Measurements from ENCODE around the gene ABHD8.

Gene ABHD8

GRCh38 chr19:17259118-17259780, 44.0 kb downstream of the ABHD8 start:
- H3K4me3 ChIP-seq (ENCODE audit: low read length) = no peak overlapping the region
- no peaks in the 10 kb centered on the region for H3K36me3 ChIP-seq (ENCODE audit: control insufficient read depth, insufficient read depth, low read length)
- no peak overlapping the region for H3K27ac ChIP-seq (ENCODE audit: low read depth, low read length)
- no peaks in the 10 kb centered on the region for H3K27me3 ChIP-seq (ENCODE audit: control insufficient read depth, insufficient read depth, low read length)
- H3K9ac ChIP-seq (ENCODE audit: low read length) = no peak overlapping the region
- no peaks in the 10 kb centered on the region for H3K4me1 ChIP-seq (ENCODE audit: control insufficient read depth, insufficient read depth, low read length)

GRCh38 chr19:17256130-17256529, 47.1 kb downstream of the ABHD8 start:
- no peaks in the 10 kb centered on the region for H3K36me3 ChIP-seq (ENCODE audit: control insufficient read depth, insufficient read depth, low read length)

GRCh38 chr19:17255150-17255621, 48.0 kb downstream of the ABHD8 start:
- Histone ChIP-seq H3K4me1 (ENCODE audit: control insufficient read depth, insufficient read depth, low read length) (no peaks in the 10 kb centered on the region), H3K36me3 (ENCODE audit: control insufficient read depth, insufficient read depth, low read length) (no peaks in the 10 kb centered on the region), H3K27me3 (ENCODE audit: control insufficient read depth, insufficient read depth, low read length) (no peaks in the 10 kb centered on the region), H3K9ac (ENCODE audit: low read length) (no peak overlapping the region), H3K27ac (ENCODE audit: low read depth, low read length) (no peak overlapping the region), H3K4me3 (ENCODE audit: low read length) (no peak overlapping the region)

More at GRCh38 chr19:17256130-17256529, 47.1 kb downstream of the ABHD8 start:
- H3K4me1 ChIP-seq (ENCODE audit: control insufficient read depth, insufficient read depth, low read length) = no peaks in the 10 kb centered on the region
- no peak overlapping the region for H3K4me3 ChIP-seq (ENCODE audit: low read length)
- no peak overlapping the region for H3K9ac ChIP-seq (ENCODE audit: low read length)
- H3K27me3 ChIP-seq (ENCODE audit: control insufficient read depth, insufficient read depth, low read length) = no peaks in the 10 kb centered on the region
- no peak overlapping the region for H3K27ac ChIP-seq (ENCODE audit: low read depth, low read length)

GRCh38 chr19:17254636-17255035, 48.6 kb downstream of the ABHD8 start:
- Histone ChIP-seq H3K27me3 (ENCODE audit: control insufficient read depth, insufficient read depth, low read length) (no peaks in the 10 kb centered on the region), H3K4me3 (ENCODE audit: low read length) (no peak overlapping the region), H3K9ac (ENCODE audit: low read length) (no peak overlapping the region), H3K36me3 (ENCODE audit: control insufficient read depth, insufficient read depth, low read length) (no peaks in the 10 kb centered on the region), H3K4me1 (ENCODE audit: control insufficient read depth, insufficient read depth, low read length) (no peaks in the 10 kb centered on the region), H3K27ac (ENCODE audit: low read depth, low read length) (no peak overlapping the region)

GRCh38 chr19:17249887-17250548, 53.2 kb downstream of the ABHD8 start:
- Histone ChIP-seq H3K27ac (ENCODE audit: low read depth, low read length) (no peak overlapping the region), H3K4me1 (ENCODE audit: control insufficient read depth, insufficient read depth, low read length) (peaks cover 2% of the 10 kb centered on the region), H3K9ac (ENCODE audit: low read length) (no peak overlapping the region)

GRCh38 chr19:17248011-17248776, 55.0 kb downstream of the ABHD8 start:
- Histone ChIP-seq H3K4me3 (ENCODE audit: low read length) (no peak overlapping the region), H3K36me3 (ENCODE audit: control insufficient read depth, insufficient read depth, low read length) (no peaks in the 10 kb centered on the region), H3K9ac (ENCODE audit: low read length) (no peak overlapping the region), H3K4me1 (ENCODE audit: control insufficient read depth, insufficient read depth, low read length) (peaks cover 2% of the 10 kb centered on the region), H3K27me3 (ENCODE audit: control insufficient read depth, insufficient read depth, low read length) (no peaks in the 10 kb centered on the region), H3K27ac (ENCODE audit: low read depth, low read length) (no peak overlapping the region)

More at GRCh38 chr19:17249887-17250548, 53.2 kb downstream of the ABHD8 start:
- H3K4me3 ChIP-seq (ENCODE audit: low read length) = no peak overlapping the region
- no peaks in the 10 kb centered on the region for H3K36me3 ChIP-seq (ENCODE audit: control insufficient read depth, insufficient read depth, low read length)
- H3K27me3 ChIP-seq (ENCODE audit: control insufficient read depth, insufficient read depth, low read length) = no peaks in the 10 kb centered on the region

- H3K36me3 ChIP-seq (ENCODE audit: control insufficient read depth, insufficient read depth, low read length) = no peaks in the 10 kb centered on the region
- peak overlapping the region; percentile 88 for H3K27ac ChIP-seq (ENCODE audit: low read depth, low read length)
- no peaks in the 10 kb centered on the region for H3K27me3 ChIP-seq (ENCODE audit: control insufficient read depth, insufficient read depth, low read length)
- H3K9ac ChIP-seq (ENCODE audit: low read length) = no peak overlapping the region
- H3K4me3 ChIP-seq (ENCODE audit: low read length) = peak overlapping the region; percentile 68
- peaks cover 2% of the 10 kb centered on the region for H3K4me1 ChIP-seq (ENCODE audit: control insufficient read depth, insufficient read depth, low read length)
Measured at GRCh38 chr19:17246681-17247425, 56.4 kb downstream of the ABHD8 start.

GRCh38 chr19:17245535-17245984, 57.7 kb downstream of the ABHD8 start, which contains the start of gene NR2F6:
Gene NR2F6 (minus strand): TSS chr19:17245919. CDS start chr19:17245220, 699 bp downstream.
- no peaks in the 10 kb centered on the region for H3K27me3 ChIP-seq (ENCODE audit: control insufficient read depth, insufficient read depth, low read length)
- peak within 1 kb of the TSS; percentile 28 for H3K9ac ChIP-seq (ENCODE audit: low read length)
- H3K27ac ChIP-seq (ENCODE audit: low read depth, low read length) = peak within 1 kb of the TSS; percentile 88
- peaks cover 2% of the 10 kb centered on the region for H3K4me1 ChIP-seq (ENCODE audit: control insufficient read depth, insufficient read depth, low read length)
- no peaks in the 10 kb centered on the region for H3K36me3 ChIP-seq (ENCODE audit: control insufficient read depth, insufficient read depth, low read length)
- peak within 1 kb of the TSS; percentile 91 for H3K4me3 ChIP-seq (ENCODE audit: low read length)

GRCh38 chr19:17244618-17245534, 58.3 kb downstream of the ABHD8 start:
- H3K27ac ChIP-seq (ENCODE audit: low read depth, low read length) = peak overlapping the region; percentile 74
- peaks cover 2% of the 10 kb centered on the region for H3K4me1 ChIP-seq (ENCODE audit: control insufficient read depth, insufficient read depth, low read length)
- no peaks in the 10 kb centered on the region for H3K27me3 ChIP-seq (ENCODE audit: control insufficient read depth, insufficient read depth, low read length)
- peak overlapping the region; percentile 91 for H3K4me3 ChIP-seq (ENCODE audit: low read length)
- peak overlapping the region; percentile 13 for H3K9ac ChIP-seq (ENCODE audit: low read length)
- no peaks in the 10 kb centered on the region for H3K36me3 ChIP-seq (ENCODE audit: control insufficient read depth, insufficient read depth, low read length)

- Histone ChIP-seq H3K36me3 (ENCODE audit: control insufficient read depth, insufficient read depth, low read length) (no peaks in the 10 kb centered on the region), H3K27me3 (ENCODE audit: control insufficient read depth, insufficient read depth, low read length) (no peaks in the 10 kb centered on the region), H3K4me1 (ENCODE audit: control insufficient read depth, insufficient read depth, low read length) (peaks cover 2% of the 10 kb centered on the region), H3K4me3 (ENCODE audit: low read length) (peak overlapping the region; percentile 91), H3K9ac (ENCODE audit: low read length) (peak overlapping the region; percentile 13), H3K27ac (ENCODE audit: low read depth, low read length) (peak overlapping the region; percentile 74)
Measured at GRCh38 chr19:17243830-17244617, 59.2 kb downstream of the ABHD8 start.
